ENCODE results near the gene STOML2.
A peak's percentile ranks its signal among the peaks of the same experiment; 100 is the strongest.

Gene STOML2

DNA sequence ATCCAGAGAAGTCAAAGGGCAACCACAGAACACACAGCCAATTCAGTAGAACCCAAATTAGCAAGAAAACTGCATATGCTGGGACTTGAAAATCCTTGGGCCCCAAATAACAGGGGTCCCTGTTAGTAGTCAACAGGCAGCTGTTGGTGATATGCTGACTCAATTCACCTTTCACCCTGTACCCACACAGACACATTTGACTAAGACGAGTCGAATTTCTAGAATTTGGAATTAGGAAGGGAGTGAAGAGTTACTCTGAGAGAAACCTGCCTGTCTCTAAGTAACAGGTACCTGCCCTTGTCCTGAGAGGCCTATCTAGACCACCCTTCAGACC lies 29.7 kb downstream of the STOML2 start:
- DNase-seq = no peak

DNA sequence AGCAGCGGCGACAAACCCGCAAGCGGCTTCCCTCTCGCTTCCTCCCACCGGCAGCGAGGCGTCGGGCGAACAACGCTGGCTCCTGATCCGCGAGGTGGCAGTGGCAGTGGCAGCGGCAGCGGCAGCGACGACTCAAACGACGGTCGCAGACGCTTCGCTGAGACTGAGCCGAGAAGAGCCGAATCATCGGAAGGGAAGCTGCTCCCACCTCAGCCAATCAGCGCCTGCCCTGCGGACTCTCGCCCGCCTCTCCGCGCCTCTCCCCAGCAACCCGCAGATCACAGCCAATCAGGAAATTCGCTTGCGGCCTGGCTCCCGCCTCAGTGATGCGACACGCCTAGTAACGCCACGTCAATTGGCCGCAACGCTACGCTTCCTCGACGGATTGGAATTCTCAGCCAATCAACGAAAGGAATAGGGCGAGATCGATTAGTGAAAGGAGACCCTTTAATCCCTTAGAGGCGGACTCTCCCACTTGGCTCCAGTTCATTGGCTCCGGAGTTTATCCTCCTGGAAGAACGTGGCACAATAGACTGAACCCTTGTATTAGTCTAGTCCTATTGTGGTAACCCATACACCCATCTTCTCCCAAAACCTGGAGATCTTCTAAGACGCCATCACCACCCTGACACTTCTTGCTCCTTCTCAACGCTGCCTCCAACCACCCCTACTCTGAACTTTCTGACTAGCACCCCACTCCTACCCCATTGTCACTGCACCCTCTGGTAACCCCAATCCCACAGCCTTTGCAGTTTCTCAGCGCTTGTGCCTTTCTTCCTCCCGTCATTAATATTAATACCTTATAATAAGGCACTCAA lies 30.3 kb downstream of the STOML2 start, which contains the start of gene VCP:
TSS of gene VCP (minus strand) at position 165 of the 818 bp plus-strand sequence. CDS start 272 bp downstream, outside the sequence.
- DNase-seq = peak; percentile 49 to 99 (median 97)

DNA sequence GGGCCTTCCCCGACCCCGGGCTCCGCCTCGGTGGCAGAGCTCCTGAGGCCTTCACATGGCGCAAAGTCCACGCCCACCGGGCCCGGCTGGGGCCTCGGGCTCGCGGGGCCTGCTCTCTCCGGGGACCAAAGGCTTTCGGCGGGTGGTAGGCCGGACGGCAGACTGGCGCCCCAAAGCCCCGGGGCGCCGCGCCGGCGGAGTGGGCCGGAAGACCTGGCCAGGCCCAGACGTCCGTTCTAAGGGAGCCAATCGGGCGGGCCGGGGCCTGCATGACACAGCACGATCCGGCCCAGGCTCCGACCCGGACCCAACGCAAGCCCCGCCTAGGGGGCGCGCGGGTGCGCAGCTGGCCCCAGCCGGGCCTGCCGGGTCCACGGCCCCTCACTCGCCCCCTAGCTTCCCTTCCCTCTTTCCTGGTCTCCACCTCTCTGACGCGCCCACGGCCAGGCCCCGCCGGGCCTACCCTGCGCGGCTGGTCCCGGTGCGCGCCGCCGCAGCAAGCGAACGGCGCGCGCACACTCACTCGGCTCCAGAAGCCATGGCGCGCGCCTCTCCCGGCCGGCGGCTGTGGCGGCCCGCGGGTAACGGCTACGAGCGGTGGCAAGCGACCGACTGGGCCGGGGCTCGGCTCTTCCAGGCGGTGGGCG lies 31.0 kb downstream of the STOML2 start:
- peak in 50 of 51 donors; percentile 18 to 93 (median 61) for DNase-seq

DNA sequence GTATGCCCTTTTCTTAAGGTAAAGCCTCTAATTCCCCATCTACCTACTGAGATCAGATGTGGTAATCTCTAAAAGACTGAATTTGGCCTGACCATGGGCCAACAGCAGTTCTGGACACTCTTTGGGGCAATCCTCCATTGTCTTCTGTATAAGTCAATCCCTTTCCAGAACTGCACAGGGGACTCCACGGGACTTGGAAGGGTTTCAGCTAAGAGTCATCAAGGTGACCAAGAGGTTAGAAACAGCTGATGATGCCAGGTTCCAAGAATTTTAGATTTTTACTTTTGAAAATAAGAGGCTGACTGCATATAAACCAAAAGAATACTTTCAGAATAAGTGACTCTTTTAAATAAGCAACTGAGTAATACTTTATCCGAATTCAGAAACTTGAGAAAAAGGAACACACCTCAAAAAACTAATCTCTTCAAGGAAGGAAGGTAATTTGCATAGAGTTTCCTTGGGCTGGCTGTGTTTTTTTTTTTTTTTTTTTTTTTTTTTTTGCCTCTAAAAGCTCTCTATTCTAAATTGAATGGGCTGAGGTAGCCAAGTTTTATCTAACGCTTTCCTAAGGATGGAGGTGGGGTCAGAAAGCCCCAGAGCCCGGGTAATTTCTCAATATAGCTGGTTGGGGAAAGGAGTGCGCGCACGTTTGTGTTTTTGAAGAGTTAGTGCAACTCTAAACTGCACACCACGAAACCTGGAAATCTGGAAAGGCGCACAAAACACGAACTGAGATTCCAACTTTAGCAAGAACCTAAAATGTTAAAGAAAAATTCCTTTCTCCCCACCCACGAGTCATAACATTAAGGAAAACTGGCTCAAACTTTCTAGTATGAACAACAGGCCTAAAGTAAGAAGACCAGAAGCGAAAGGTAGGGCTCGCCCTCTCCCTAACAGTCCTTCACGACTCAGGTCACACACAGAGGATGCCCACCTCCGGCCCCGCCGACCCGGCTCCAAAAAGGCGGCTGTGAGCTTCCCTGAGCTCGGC lies 31.8 kb downstream of the STOML2 start:
- DNase-seq = no peak

DNA sequence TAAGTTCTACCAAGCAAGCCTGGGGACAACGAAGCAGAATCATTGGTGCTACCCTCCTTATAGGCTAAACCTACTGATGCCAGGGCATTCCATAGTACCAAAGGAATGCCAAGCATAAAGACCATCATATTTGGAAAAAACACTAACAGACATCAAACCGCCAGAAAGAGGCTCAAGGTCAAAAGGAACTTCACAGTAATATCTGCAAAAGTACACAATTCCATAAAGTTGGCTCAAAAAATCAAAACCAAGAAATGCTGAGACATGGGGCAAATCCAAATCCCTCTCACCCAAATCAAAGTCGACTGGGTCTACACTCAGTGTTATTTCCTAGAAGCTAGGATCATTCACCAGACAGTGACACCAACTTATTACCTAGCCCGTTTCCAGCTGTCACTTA lies 33.9 kb downstream of the STOML2 start:
- DNase-seq = no peak

DNA sequence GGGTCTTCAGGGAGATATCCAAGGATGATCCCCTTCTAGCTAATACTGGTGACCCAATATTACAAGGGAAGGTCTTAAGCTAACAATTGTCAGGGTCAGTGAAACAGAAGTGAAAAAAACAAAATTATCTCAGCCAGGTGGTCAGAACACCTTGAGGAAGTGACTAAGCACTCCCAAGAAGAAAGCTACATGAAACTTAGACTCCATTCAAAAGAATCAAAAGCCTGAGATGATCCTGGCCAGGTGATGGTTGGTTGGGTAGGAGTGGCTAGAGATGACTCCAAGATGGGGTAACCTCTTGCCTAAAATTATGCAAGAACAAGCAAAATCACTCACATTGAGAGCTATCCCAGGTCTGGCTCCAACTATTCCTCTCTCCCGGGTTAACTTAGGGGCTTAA lies 35.9 kb downstream of the STOML2 start:
- DNase-seq = no peak

DNA sequence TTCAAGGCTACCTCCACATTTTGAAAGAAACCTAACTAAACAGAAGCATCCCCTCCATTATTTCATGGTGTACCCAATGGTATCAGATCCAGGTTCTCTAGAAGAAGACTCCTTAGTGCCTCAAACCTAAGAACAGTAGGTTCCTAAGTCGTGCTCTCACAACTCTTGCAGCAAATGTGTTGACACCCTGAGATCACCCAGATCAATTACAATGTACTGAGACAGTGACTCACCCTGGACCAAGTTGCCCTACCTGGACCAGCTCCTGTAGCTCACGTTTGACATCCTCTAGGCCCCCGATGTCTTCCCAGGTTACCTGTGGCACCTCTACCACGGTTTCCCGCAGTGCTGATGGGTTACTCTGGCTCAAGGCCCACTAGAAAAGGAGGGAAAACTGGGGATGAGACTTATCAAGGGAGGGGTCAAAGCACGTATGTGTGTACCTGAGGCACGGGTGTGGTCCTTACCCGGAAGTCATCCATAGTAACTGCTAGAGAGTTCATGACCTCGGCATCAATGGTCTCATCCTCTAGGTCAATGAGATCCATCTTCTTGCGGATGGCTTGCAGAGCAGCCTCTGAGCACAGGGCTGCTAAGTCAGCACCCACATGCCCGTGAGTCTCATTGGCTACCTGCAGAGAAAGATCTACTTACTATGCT lies 42.3 kb downstream of the STOML2 start:
- DNase-seq = no peak

DNA sequence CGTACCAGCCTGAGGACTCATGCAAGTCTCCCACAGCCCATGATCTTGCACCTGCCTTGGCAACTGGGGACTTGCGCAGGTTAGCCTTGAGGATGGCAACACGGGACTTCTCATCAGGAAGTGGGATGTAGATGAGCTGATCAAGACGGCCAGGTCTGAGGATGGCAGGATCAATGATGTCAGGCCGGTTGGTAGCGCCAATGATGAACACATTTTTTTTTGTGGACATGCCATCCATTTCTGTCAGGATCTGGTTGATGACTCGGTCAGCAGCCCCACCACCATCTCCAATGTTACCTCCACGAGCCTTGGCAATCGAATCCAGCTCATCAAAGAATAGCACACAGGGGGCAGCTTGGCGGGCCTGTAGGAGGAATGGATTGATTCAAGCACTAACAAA lies 43.5 kb downstream of the STOML2 start:
- no peak for DNase-seq

DNA sequence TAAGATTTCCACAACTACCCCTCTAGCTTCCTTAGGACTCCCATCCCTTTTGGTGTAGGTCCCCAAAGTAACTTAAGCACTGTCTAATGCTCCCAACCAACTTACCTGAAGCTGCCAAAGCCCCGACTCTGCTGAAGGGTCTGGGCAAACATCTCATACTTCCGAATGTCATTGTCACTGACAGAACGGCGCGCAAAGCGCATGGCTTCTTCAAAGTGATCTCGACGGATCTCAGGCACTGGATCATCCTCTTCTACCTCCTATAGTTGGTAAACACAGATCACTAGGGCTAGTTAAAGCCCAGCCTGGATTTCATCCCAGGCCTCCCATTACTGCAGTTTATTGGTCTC lies 45.7 kb downstream of the STOML2 start:
- DNase-seq = no peak

DNA sequence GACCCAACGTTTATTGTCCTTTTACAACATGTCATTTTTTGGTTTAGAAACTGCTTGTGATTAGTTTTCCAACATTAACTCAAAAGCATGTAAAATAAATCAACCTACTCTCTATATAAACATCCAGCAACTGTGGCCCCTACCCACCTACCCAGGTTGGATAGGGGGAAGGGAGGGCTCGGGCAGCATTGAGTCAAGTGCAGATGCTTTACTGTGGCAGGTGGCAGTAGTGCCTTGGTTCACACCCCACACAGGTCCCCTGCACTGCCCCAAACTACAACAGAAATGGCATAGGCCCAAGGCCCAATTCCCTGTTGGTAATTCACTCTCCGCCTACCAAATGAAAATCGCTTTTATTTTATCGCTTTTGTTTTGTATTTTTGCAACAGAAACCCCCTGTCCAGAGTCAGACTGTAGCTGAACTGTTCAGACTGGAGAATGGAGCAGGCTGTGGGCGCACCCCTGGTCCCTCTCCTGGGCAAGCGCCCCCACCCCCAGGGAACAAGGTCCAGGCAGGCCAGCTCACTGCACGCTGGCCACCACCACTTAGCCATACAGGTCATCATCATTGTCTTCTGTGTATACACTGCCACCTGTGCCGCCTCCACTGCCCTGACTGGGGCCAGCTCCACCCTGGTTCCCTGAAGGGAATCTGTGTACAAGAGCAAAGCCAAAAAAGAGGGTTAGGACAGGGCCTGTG lies 46.2 kb downstream of the STOML2 start:
- no peak for DNase-seq

DNA sequence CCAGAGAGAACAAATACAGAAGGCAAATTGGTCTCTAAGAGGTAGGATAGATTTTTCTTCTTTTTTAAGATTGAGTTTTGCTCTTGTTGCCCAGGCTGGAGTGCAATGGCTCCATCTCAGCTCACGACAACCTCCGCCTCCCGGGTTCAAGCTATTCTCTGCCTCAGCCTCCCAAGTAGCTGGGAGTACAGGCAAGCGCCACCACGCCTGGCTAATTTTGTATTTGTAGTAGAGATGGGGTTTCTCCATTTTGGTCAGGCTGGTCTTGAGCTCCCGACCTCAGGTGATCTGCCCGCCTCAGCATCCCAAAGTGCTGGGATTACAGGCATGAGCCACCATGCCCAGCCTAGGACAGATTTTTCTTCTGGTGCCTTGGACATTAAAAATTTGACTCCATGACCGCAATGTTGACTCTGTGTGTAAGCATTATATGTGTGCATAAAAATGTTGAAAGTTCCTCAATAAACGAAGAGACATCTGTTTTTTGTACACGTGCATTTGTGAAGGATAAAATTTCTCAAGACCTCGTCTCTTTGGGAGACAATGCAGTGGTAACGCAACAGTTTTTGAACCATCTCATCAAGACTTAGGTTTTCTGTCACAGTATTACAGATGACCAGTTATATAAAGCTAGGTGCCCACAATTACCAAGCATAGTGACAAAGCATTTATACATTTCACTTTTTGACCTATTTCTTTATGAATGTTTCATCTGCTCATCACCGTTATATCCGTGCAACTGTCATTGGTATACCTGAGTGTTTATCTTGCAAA lies 47.9 kb downstream of the STOML2 start:
- DNase-seq = no peak

DNA sequence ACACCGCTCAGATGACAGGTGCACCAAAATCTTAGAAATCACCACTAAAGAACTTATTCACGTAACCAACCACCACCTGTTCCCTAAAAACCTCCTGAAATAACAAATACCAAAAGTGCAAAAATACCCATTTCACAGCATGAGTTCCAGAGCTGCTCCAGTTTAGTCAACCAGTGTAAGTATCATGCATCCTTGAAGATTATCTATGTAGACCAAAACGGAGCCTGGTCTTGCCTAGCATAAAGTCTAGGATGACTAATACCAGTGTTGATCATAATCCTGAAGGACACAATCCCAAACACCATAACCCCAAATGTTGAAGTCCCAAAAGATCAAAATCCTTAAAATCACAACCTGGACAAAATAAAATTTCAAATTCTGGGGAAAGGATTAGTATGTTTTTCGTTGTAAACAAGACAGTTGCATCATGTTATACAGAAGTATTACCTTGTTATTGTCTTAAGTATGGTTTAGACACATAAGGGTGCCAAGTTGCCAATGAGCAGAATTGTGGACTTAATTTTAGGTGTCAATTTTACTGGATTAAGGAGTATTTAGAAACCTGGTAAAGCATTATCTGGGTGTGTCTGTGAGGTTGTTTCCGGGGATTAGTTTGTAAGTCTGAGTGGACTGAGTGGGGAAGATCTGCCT lies 48.6 kb downstream of the STOML2 start:
- no peak for DNase-seq

DNA sequence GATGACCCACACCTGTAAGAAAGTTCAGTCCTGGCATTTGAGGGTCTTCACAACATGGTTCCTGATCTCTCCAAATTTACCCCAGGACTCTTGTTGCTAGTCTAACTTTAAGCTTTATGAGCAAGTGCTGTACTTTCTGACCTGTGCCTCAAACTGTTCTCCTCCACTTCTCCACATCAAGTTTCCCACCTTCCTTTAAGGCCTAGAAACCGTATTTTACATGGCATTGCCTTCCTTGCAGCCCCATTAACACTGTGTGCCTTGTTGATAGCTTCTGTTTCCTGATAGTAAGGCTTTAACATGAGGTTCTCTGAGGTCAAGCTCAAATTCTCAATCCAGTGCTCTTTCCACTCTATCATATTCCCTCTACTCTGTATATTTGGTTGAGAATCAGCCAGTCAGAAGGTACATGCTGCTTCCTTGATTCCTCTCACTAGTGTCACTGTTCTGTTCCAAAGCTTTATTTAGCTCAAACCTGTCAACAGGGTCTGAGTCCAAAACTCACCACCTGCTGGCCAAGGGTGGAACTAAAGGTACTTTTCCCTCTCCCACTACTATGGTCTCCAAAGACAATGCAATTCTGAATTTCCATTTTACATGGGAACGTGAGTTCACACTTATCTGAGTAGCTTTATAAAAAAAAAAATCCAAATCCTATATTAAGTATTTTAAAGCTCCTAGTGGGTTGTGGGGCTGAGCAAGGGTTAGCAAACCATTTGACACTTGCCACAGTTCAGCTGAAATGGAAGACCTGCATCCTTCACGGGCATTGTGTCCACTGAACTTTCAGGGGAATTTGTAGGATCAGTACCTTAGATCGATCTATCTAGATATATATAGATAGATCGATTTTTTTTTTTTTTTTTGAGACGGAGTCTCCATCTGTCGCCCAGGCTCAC lies 51.6 kb downstream of the STOML2 start:
- DNase-seq = peak in 10 of 51 donors; percentile 1 to 13 (median 4)
